ENCODE data around the gene TGFBI.

The TGFBI gene

DNA sequence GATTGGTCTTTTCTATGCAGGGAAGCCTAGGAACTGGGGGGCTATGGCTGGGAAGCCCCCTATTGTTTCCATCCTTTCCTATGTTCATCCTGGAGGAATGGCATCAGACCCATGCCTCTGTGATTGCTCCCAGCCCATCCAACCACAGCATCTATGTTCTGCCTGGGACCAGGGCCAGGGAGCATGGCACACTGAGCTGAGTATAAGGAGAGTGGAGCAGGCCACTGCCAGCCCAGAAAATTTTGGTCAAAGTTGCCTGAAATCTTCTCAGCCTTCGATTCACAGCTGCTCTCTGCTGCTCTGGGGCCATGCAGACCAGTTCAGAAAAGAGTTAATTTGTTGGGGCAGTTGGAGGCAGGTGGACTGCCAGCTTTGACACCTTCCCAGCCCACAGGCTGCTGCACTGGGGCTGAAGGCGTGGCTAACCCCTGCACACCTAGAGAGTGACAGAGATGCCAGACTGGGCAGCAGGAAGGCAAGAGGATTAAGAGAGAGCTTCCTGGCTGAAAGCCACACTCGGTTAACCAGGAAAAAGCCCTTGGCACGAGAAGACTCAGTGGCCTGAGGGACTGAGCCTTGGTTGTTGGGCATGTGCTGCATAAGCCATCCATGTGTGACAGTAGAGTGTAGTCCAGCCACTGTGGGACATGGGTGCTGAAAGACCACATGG is 12.1 kb downstream of the TGFBI start:
- H3K4me2 ChIP-seq (ENCODE audit: low read length) = no peak overlapping the region
- no peaks in the 10 kb centered on the region for H3F3A ChIP-seq (ENCODE audit: insufficient read depth, low read length)
- peaks cover 13% of the 10 kb centered on the region for H3K4me1 ChIP-seq (ENCODE audit: insufficient read depth, low read length, severe bottlenecking)
- H3K4me3 ChIP-seq (ENCODE audit: low read depth, low read length, poor library complexity, severe bottlenecking) = no peak overlapping the region
- H3K9ac ChIP-seq (ENCODE audit: low read length) = no peak overlapping the region
- no peak overlapping the region for H3K27ac ChIP-seq (ENCODE audit: low read depth, low read length, poor library complexity, severe bottlenecking)
- H3K79me2 ChIP-seq (ENCODE audit: insufficient read depth, low read length) = no peaks in the 10 kb centered on the region
- H3K9me2 ChIP-seq (ENCODE audit: low read depth, low read length) = no peaks in the 10 kb centered on the region
- H3K9me3 ChIP-seq (ENCODE audit: low read length) = no peaks in the 10 kb centered on the region
- no peaks in the 10 kb centered on the region for H3K36me3 ChIP-seq (ENCODE audit: insufficient read depth, low read length)
- H2AFZ ChIP-seq (ENCODE audit: low read length) = no peak overlapping the region
- TF ChIP-seq EZH2 (IDR thresholded peaks at IDR 0.05; ENCODE audit: borderline replicate concordance, low read length) = no peak
- TF ChIP-seq, protein P1, sequence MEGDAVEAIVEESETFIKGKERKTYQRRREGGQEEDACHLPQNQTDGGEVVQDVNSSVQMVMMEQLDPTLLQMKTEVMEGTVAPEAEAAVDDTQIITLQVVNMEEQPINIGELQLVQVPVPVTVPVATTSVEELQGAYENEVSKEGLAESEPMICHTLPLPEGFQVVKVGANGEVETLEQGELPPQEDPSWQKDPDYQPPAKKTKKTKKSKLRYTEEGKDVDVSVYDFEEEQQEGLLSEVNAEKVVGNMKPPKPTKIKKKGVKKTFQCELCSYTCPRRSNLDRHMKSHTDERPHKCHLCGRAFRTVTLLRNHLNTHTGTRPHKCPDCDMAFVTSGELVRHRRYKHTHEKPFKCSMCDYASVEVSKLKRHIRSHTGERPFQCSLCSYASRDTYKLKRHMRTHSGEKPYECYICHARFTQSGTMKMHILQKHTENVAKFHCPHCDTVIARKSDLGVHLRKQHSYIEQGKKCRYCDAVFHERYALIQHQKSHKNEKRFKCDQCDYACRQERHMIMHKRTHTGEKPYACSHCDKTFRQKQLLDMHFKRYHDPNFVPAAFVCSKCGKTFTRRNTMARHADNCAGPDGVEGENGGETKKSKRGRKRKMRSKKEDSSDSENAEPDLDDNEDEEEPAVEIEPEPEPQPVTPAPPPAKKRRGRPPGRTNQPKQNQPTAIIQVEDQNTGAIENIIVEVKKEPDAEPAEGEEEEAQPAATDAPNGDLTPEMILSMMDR (IDR thresholded peaks at IDR 0.05; ENCODE audit: low read length) = no peak
- H3K27me3 ChIP-seq (ENCODE audit: insufficient read depth, low read length) = no peaks in the 10 kb centered on the region
- H4K20me1 ChIP-seq (ENCODE audit: insufficient read depth, low read length) = no peaks in the 10 kb centered on the region

DNA sequence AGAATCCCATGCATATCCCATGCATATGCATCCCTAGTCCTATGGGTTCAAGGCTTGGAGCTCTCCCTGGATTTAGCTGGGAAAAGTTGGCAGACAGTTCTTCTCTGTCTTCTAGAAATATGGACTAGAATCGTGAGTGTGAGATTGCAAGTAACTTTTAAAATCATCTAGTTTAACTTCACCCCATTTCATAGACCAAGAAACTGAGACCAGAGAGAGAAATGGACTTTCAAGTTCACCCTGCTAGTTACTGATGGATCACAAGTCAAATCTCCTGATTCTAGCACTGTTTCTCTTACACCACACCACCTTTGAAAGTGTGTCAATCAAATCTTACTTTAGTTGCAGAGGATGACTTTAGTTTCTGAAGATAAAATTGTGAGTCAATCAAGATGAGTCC is 13.4 kb downstream of the TGFBI start:
- Histone ChIP-seq H3K4me2 (ENCODE audit: low read length) (no peak overlapping the region), H3K9me3 (ENCODE audit: low read length) (no peaks in the 10 kb centered on the region), H4K20me1 (ENCODE audit: insufficient read depth, low read length) (no peaks in the 10 kb centered on the region), H2AFZ (ENCODE audit: low read length) (no peak overlapping the region), H3K4me1 (ENCODE audit: insufficient read depth, low read length, severe bottlenecking) (peaks cover 4% of the 10 kb centered on the region), H3K27ac (ENCODE audit: low read depth, low read length, poor library complexity, severe bottlenecking) (no peak overlapping the region), H3K9ac (ENCODE audit: low read length) (no peak overlapping the region), H3K36me3 (ENCODE audit: insufficient read depth, low read length) (no peaks in the 10 kb centered on the region), H3K79me2 (ENCODE audit: insufficient read depth, low read length) (no peaks in the 10 kb centered on the region), H3K9me2 (ENCODE audit: low read depth, low read length) (no peaks in the 10 kb centered on the region), H3F3A (ENCODE audit: insufficient read depth, low read length) (no peaks in the 10 kb centered on the region), H3K4me3 (ENCODE audit: low read depth, low read length, poor library complexity, severe bottlenecking) (no peak overlapping the region), H3K27me3 (ENCODE audit: insufficient read depth, low read length) (no peaks in the 10 kb centered on the region)
- TF ChIP-seq, protein P1 (IDR thresholded peaks at IDR 0.05; ENCODE audit: low read length) = no peak
- TF ChIP-seq EZH2 (IDR thresholded peaks at IDR 0.05; ENCODE audit: borderline replicate concordance, low read length) = no peak

DNA sequence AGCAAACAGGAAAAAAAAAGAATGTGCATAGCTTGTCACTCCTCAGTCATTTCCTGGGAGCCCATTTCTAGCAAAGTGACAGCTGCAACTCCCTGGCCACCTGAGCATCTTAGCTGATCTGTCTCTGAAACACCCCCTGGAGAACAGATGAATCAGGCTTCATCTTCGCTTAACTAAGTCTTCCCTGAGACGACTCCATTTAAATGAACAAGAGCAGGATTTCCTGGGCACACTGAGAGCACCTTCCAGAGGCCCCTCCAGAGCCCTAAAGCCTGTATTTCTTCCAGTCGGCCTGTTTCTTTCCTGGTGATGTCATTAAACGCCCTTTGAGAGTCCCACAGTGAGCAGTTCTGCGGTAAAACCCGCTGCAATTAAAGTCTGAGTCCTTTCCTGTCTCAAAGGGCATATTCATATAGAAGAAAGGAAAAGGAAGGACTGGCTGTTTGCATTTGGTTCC is 13.9 kb downstream of the TGFBI start:
- no peaks in the 10 kb centered on the region for H3K79me2 ChIP-seq (ENCODE audit: insufficient read depth, low read length)
- H3K4me1 ChIP-seq (ENCODE audit: insufficient read depth, low read length, severe bottlenecking) = no peaks in the 10 kb centered on the region
- no peak overlapping the region for H3K9ac ChIP-seq (ENCODE audit: low read length)
- H3K27ac ChIP-seq (ENCODE audit: low read depth, low read length, poor library complexity, severe bottlenecking) = no peak overlapping the region
- TF ChIP-seq EZH2 (IDR thresholded peaks at IDR 0.05; ENCODE audit: borderline replicate concordance, low read length) = no peak
- TF ChIP-seq, protein P1 (IDR thresholded peaks at IDR 0.05; ENCODE audit: low read length) = no peak
- no peak overlapping the region for H3K4me2 ChIP-seq (ENCODE audit: low read length)
- H3K9me2 ChIP-seq (ENCODE audit: low read depth, low read length) = no peaks in the 10 kb centered on the region
- no peaks in the 10 kb centered on the region for H4K20me1 ChIP-seq (ENCODE audit: insufficient read depth, low read length)
- H3F3A ChIP-seq (ENCODE audit: insufficient read depth, low read length) = no peaks in the 10 kb centered on the region
- no peaks in the 10 kb centered on the region for H3K9me3 ChIP-seq (ENCODE audit: low read length)
- no peaks in the 10 kb centered on the region for H3K27me3 ChIP-seq (ENCODE audit: insufficient read depth, low read length)
- no peak overlapping the region for H2AFZ ChIP-seq (ENCODE audit: low read length)
- H3K36me3 ChIP-seq (ENCODE audit: insufficient read depth, low read length) = no peaks in the 10 kb centered on the region
- H3K4me3 ChIP-seq (ENCODE audit: low read depth, low read length, poor library complexity, severe bottlenecking) = no peak overlapping the region

Data from OCI-LY1 (cell line).